ENCODE results near the gene TSPAN7.

Gene TSPAN7

GRCh38 chrX:38607976-38608375 lies 46.6 kb downstream of the TSPAN7 start:
- H3K4me3 ChIP-seq: no peak overlapping the region
- no peak overlapping the region for H3K27ac ChIP-seq
- H4K20me1 ChIP-seq: no peaks in the 10 kb centered on the region
- TF ChIP-seq Cebpa-rat (IDR thresholded peaks at IDR 0.05): no peak
- H3K4me2 ChIP-seq: peak overlapping the region in 10 of 11 experiments; percentile 4 to 51 (median 27); a peak in 13 of 22 replicates
- H3K36me3 ChIP-seq: no peaks in the 10 kb centered on the region
- peaks cover 0 to 13% (median 7%) of the 10 kb centered on the region in 10 experiments; a peak in 6 of 20 replicates for H3K4me1 ChIP-seq
- H3K9ac ChIP-seq: no peak overlapping the region
- H3K9me3 ChIP-seq (replicated peaks in 1 of 11): no peaks in the 10 kb centered on the region
- H3K27me3 ChIP-seq: no peaks in the 10 kb centered on the region

- H3K36me3 ChIP-seq: no peaks in the 10 kb centered on the region
- no peak overlapping the region for H3K4me2 ChIP-seq
Measured at GRCh38 chrX:38610849-38611248, 49.5 kb downstream of the TSPAN7 start.

DNA sequence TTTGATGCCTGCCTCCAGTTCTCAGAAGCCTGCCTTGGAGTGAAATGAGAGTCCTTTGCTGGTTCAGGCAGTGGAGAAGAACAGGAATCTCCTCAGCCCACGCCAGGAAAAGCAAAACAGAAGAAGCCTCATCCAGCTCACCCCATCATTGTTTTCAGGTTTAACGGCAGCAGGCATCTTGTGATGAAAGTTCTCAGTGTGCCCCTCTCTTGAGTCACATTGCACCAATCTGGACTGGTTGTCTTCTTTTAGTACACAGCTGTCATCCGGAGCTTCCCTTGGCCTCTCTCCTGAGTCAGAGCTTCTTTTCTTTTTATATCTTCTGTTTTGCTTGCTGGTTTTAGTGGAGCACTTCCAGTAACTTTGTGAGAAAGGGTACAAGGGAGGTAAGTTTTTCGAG lies 50.9 kb downstream of the TSPAN7 start:
- Histone ChIP-seq H3K4me2 (no peak overlapping the region), H3K4me1 (peaks cover 0 to 11% (median 7%) of the 10 kb centered on the region in 10 experiments; a peak in 6 of 20 replicates), H3K27me3 (no peaks in the 10 kb centered on the region), H3K36me3 (no peaks in the 10 kb centered on the region), H3K27ac (no peak overlapping the region), H3K9me3 (replicated peaks in 1 of 11) (no peaks in the 10 kb centered on the region), H3K9ac (no peak overlapping the region), H4K20me1 (no peaks in the 10 kb centered on the region), H3K4me3 (no peak overlapping the region)
- TF ChIP-seq Cebpa-rat (IDR thresholded peaks at IDR 0.05): no peak

More at GRCh38 chrX:38610849-38611248, 49.5 kb downstream of the TSPAN7 start:
- Histone ChIP-seq H3K4me1 (peaks cover 0 to 13% (median 7%) of the 10 kb centered on the region in 10 experiments; a peak in 6 of 20 replicates), H3K9ac (no peak overlapping the region), H3K9me3 (replicated peaks in 1 of 11) (no peaks in the 10 kb centered on the region), H3K4me3 (no peak overlapping the region), H3K27me3 (no peaks in the 10 kb centered on the region), H4K20me1 (no peaks in the 10 kb centered on the region), H3K27ac (no peak overlapping the region)
- no peak for TF ChIP-seq Cebpa-rat (IDR thresholded peaks at IDR 0.05)

DNA sequence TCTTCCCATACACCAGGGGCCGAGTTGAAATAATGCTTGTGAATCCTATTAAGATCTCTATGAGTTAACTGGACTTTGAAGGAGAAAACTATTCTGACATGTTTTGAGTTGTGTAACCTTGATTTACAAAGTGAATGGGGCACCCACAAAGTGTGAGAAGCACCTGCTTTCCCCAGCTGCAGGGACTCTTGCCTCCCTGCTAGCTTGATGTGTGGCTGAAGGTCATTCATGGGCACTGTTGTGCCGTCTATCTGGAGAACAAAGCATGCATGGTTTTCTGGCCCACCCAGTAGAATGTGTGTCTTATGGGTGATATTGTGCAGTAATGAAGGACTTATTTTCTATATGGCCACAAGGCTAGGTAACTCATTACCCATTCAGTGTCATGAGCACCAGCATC lies 53.1 kb downstream of the TSPAN7 start:
- no peaks in the 10 kb centered on the region for H3K9me3 ChIP-seq (replicated peaks in 1 of 11)
- H3K36me3 ChIP-seq: no peaks in the 10 kb centered on the region
- TF ChIP-seq Cebpa-rat (IDR thresholded peaks at IDR 0.05): no peak
- peaks cover 0 to 12% (median 9%) of the 10 kb centered on the region in 10 experiments; a peak in 12 of 20 replicates for H3K4me1 ChIP-seq
- no peak overlapping the region for H3K27ac ChIP-seq
- no peaks in the 10 kb centered on the region for H3K27me3 ChIP-seq
- no peaks in the 10 kb centered on the region for H4K20me1 ChIP-seq
- no peak overlapping the region for H3K4me2 ChIP-seq
- H3K4me3 ChIP-seq: no peak overlapping the region
- H3K9ac ChIP-seq: no peak overlapping the region

DNA sequence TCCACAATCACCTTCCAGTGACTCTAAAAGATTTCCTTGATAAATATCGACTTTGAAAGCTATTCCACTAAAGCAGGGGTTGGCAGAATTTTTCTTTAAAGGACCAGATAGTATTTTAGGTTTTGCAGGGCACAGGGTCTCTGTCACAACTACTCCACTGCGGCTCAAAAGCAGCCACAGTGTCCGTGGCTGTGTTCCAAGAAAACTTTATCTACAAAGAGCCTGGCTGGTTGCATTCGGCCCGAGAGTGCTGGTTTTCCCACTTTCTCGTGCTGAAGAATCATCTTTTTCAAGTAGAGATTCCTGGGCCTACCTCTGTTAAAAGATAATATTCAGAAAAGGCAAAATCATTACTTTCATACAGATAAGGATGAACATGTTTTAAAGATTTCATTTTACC lies 55.6 kb downstream of the TSPAN7 start:
- Histone ChIP-seq H3K27me3 (no peaks in the 10 kb centered on the region), H3K36me3 (no peaks in the 10 kb centered on the region), H3K4me2 (no peak overlapping the region), H4K20me1 (no peaks in the 10 kb centered on the region), H3K4me1 (peaks cover 0 to 12% (median 9%) of the 10 kb centered on the region in 10 experiments; a peak in 12 of 20 replicates), H3K9ac (no peak overlapping the region), H3K27ac (no peak overlapping the region), H3K4me3 (no peak overlapping the region), H3K9me3 (replicated peaks in 1 of 11) (no peaks in the 10 kb centered on the region)
- no peak for TF ChIP-seq Cebpa-rat (IDR thresholded peaks at IDR 0.05)

- TF ChIP-seq Cebpa-rat (IDR thresholded peaks at IDR 0.05): no peak
- Histone ChIP-seq H3K27ac (no peak overlapping the region), H3K27me3 (no peaks in the 10 kb centered on the region), H4K20me1 (no peaks in the 10 kb centered on the region), H3K9ac (no peak overlapping the region), H3K36me3 (no peaks in the 10 kb centered on the region), H3K4me3 (no peak overlapping the region), H3K4me2 (peak overlapping the region in 5 of 11 experiments; percentile 3 to 45 (median 16); a peak in 8 of 22 replicates), H3K4me1 (peaks cover 0 to 12% (median 9%) of the 10 kb centered on the region in 10 experiments; a peak in 12 of 20 replicates), H3K9me3 (replicated peaks in 1 of 11) (no peaks in the 10 kb centered on the region)
Measured at GRCh38 chrX:38618180-38618579, 56.8 kb downstream of the TSPAN7 start.

DNA sequence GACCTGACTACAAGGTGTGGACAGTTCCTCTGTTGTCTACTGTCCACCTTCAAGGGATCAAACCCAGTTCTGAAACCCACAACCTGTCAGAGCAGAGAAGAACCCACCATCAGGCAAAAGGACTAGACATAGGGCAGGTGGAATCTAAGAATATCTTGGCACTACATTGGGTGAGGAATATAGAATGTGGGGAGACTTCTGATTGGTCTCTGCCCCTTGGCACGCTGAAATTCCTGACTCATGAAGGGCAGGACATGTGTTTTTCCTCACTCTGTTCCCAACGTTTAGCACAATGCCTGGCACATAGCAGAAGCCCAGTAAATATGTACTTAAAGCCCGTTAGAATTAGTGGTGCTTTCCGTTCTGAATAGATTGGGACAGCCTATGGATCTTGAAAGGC lies 59.3 kb downstream of the TSPAN7 start:
- no peaks in the 10 kb centered on the region for H3K27me3 ChIP-seq
- no peaks in the 10 kb centered on the region for H4K20me1 ChIP-seq
- no peaks in the 10 kb centered on the region for H3K9me3 ChIP-seq (replicated peaks in 1 of 11)
- no peak overlapping the region for H3K9ac ChIP-seq
- no peak overlapping the region for H3K4me2 ChIP-seq
- no peak for TF ChIP-seq Cebpa-rat (IDR thresholded peaks at IDR 0.05)
- no peak overlapping the region for H3K27ac ChIP-seq
- H3K4me3 ChIP-seq: no peak overlapping the region
- peaks cover 8 to 19% (median 11%) of the 10 kb centered on the region in 10 experiments; a peak in 16 of 20 replicates for H3K4me1 ChIP-seq
- no peaks in the 10 kb centered on the region for H3K36me3 ChIP-seq

DNA sequence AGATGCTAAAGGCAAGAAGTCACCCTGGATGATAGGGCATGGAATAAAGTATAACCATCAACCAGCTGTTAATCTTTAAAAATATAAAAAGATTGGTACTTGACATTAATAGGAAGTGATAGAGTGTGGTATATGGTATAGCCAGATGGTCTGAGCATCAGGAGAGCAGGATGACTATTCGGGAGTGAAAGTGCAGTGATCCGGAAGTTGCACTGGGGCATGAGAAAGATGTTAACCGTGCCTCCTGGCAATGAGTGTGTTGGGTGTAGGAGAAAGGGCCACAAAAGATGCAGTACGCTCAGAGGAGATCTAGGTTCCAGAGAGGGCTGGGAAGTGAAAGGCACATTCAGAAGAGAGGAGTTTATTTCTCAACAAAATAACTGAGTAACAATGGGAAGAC lies 65.0 kb downstream of the TSPAN7 start:
- TF ChIP-seq Cebpa-rat (IDR thresholded peaks at IDR 0.05): no peak
- Histone ChIP-seq H4K20me1 (no peaks in the 10 kb centered on the region), H3K4me3 (no peak overlapping the region), H3K27me3 (no peaks in the 10 kb centered on the region), H3K9ac (no peak overlapping the region), H3K4me2 (no peak overlapping the region), H3K4me1 (peaks cover 0 to 10% (median 7%) of the 10 kb centered on the region in 10 experiments; a peak in 9 of 20 replicates), H3K36me3 (no peaks in the 10 kb centered on the region), H3K9me3 (replicated peaks in 1 of 11) (0 out of 22 replicates have a peak, but pooled peaks cover 0 to under 1% (median 0%) of the 10 kb centered on the region in 11 experiments), H3K27ac (no peak overlapping the region)

DNA sequence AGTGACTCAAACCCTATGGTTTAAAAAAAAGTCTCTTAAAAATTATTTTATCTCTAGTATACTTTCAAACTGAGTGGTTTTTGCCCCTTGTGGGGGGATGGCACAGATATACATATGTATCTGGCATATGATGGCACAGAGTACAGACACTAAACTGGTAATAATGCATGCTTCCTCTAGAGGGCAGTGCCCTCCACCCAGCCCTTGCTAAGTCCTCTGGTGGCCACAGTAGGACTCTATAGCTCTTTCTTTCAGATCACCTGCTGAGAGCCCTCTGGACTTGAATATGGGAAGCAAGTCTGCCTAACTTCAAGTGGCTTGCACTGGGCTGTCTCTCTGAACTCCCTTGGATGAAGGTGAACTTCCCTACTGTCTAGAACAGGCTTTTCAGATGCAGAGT lies 66.3 kb downstream of the TSPAN7 start:
- TF ChIP-seq Cebpa-rat (IDR thresholded peaks at IDR 0.05): no peak
- H3K27me3 ChIP-seq: no peaks in the 10 kb centered on the region
- H3K4me1 ChIP-seq: peaks cover 0 to 10% (median 7%) of the 10 kb centered on the region in 10 experiments; a peak in 9 of 20 replicates
- H3K4me2 ChIP-seq: no peak overlapping the region
- H3K9me3 ChIP-seq (replicated peaks in 1 of 11): 0 out of 22 replicates have a peak, but pooled peaks cover 0 to 3% (median 0%) of the 10 kb centered on the region in 11 experiments
- no peak overlapping the region for H3K4me3 ChIP-seq
- no peak overlapping the region for H3K9ac ChIP-seq
- no peak overlapping the region for H3K27ac ChIP-seq
- H3K36me3 ChIP-seq: no peaks in the 10 kb centered on the region
- H4K20me1 ChIP-seq: no peaks in the 10 kb centered on the region

- no peak overlapping the region for H3K4me3 ChIP-seq
- TF ChIP-seq Cebpa-rat (IDR thresholded peaks at IDR 0.05): no peak
- H3K9me3 ChIP-seq (replicated peaks in 1 of 11): 0 out of 22 replicates have a peak, but pooled peaks cover 0 to 3% (median 0%) of the 10 kb centered on the region in 11 experiments
- no peaks in the 10 kb centered on the region for H3K36me3 ChIP-seq
- no peak overlapping the region for H3K27ac ChIP-seq
- H4K20me1 ChIP-seq: no peaks in the 10 kb centered on the region
- no peak overlapping the region for H3K9ac ChIP-seq
- H3K4me2 ChIP-seq: no peak overlapping the region
- H3K4me1 ChIP-seq: peaks cover 0 to 9% (median 6%) of the 10 kb centered on the region in 10 experiments; a peak in 9 of 20 replicates
- H3K27me3 ChIP-seq: no peaks in the 10 kb centered on the region
Measured at GRCh38 chrX:38628587-38628986, 67.2 kb downstream of the TSPAN7 start.
